Measurements from ENCODE around the gene RBMS3.
"Not testable (repeated sequence)": the region's sequence is repeated elsewhere in the genome, so short reads cannot be mapped to it uniquely, and the experiment has no call there.

Gene RBMS3

DNA sequence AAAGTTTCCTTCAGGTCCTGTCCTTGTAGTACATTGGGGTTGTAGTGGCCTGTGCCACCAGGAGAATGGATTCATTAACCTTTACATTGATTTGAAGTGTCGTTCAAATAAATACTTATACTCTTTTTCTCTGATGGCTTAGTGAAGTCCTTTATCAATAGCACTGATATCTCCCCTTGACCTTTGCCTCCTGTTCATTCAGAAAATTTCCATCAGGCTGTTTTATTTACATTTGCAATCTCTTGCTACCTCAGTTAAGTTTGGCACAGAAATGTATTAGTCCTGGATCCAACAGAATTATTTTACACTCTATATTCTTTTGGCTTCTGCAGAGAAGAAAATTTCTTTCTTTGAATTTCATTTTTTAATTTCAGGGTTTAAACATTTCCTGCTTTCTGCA is 497.0 kb downstream of the RBMS3 start:
- no peak for DNase-seq (ENCODE audit: low spot score)

GRCh38 chr3:29789686-29790085 is 508.8 kb downstream of the RBMS3 start:
- no peak for DNase-seq (ENCODE audit: low spot score)

- DNase-seq (ENCODE audit: low spot score): no peak
These were observed 515.9 kb downstream of the RBMS3 start for GRCh38 chr3:29796808-29797207.

- DNase-seq (ENCODE audit: low spot score): no peak
These were observed 521.2 kb downstream of the RBMS3 start for GRCh38 chr3:29802057-29802456.

DNA sequence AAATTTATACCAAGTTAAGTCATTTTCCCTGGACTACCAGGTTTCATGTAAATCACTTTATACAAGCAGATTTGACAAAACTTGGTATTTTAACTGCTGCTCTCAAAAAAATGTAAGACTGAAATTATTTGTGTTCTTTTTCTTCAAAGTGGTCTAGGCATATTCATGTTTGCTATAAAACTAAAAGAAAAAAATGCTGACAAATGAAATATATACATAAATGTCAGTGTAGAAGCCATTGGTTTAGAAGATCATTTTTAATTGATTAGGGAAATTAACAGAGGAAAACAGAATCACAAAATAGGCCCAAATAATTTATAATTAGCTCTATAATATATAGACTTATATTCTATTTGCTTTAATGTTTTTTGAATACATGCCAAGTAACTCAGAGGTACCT is 523.2 kb downstream of the RBMS3 start:
- no peak for DNase-seq (ENCODE audit: low spot score)

- no peak for DNase-seq (ENCODE audit: low spot score)
These were observed 524.9 kb downstream of the RBMS3 start for GRCh38 chr3:29805757-29806156.

DNA sequence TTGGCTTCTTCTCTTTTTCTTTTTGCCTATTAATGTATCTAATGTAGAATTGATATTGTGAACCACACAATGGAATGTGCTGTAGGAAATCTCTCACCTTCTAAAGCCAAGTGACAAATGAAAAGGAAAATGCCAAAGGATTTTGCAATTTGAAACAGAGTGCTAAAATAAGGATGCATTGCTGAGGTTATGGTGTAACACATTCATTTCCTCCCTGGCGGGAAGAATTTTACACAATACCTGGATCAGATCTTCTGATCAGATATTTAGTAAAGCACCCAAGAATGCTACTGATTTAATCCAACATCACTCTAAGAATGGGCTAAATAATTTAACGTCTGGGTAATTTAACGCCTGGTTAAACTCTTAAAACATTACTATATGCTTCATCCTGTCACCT is 527.5 kb downstream of the RBMS3 start:
- not testable (repeated sequence) for DNase-seq (ENCODE audit: low spot score)

GRCh38 chr3:29822071-29822470 is 541.2 kb downstream of the RBMS3 start:
- no peak for DNase-seq (ENCODE audit: low spot score)

- DNase-seq (ENCODE audit: low spot score): no peak
These were observed 542.4 kb downstream of the RBMS3 start for GRCh38 chr3:29823233-29823632.

DNA sequence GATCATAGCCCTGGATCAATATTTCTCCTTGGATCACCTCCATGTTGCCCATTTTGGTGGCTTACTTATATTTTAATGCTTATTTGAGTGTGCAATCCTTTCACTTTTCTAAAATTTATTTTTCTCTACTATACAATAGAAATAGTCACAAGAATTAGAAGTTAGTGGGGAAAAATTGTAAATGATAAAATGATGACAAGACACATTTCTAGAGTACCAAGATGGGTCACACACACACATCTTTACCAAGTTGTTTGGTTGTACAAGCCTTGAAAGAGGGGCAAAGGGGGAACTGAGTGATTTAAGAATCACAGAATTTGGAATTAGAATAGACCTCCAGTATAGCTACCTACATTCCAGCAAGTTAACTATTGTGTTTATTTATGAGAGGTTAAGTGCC is 545.8 kb downstream of the RBMS3 start:
- no peak for DNase-seq (ENCODE audit: low spot score)

DNA sequence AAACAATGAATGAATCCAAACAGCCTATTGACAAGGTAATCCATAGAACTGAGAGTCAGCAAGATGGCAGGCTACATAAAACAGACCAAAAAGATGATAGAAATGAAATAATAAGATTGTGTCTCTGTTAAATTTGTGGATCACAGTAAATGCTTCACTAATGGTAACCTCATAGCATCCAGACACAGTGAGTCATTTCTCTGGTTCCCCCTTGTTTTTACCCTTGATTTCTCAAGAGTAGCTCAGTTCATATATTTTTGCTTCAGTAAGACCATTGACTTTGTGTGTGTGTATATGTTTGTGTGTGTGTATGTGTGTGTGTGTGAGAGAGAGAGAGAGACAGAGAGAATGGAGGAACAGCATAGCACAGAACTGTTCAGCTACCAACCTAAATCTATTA is 546.9 kb downstream of the RBMS3 start:
- no peak for DNase-seq (ENCODE audit: low spot score)

DNA sequence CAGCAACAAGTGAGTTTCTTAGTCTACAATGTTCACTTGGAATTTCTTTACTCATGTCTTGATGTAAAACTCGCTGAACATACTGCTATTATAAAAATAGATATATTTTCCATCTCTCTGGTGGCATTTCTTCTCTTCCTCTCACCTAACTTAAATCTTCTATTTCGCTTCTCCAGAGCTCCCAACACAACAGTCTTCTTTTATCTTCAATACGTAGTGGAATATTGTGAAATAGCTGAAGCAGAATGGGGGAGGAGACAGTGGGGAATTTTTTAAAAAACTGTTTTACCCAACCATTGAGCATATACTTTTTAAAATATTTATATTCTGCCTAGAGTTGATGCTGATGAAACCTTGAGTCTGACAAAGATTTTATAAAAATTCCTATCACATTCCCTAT is 548.5 kb downstream of the RBMS3 start:
- no peak for DNase-seq (ENCODE audit: low spot score)

DNA sequence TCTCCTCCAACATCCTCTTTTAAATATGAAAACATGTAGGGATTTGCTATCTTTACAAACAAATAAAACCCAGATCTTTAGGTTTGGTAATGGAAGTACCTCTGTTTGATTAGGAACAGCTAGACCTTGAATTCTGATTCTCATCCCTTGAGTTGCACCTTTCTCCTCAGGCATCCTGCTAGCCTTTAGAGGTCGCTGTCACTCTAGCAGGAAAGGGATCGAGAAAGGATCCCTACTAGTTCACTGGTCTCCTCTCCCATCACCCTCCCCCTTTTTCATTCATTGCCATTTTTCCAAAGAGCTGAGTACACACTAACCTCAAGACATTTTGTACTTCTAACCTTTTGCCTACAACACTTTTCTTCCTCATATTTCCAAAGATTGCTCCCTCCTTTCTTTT is 569.8 kb downstream of the RBMS3 start:
- no peak for DNase-seq (ENCODE audit: low spot score)

GRCh38 chr3:29852767-29853166 is 571.9 kb downstream of the RBMS3 start:
- no peak for DNase-seq (ENCODE audit: low spot score)

DNA sequence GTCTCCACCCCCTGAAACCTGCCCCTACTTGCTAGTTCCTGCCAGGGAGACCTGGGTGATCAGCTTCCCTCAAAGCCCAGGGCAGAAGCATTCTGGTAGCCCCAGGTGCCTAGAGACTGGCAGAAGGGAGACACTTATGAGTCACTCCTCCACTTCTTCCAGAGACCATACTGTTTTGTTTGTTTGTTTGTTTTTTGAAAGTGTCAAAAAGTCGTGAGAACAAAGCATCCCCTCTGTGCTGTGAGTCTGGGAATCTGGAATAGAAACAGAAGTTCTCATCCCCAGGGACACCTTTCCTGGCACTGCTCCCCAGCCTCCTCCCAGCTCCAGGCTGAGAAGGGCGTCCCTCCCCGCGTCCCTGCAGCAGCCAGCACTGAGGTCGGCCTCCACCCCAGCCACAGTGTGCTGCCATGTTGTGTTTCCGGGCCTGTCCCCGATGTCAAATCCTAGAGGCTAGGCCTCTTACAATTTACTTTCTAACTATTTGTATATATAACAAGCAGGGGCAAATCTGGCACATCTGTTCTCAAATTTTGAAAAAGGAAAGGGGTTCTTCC is 573.0 kb downstream of the RBMS3 start:
- DNase-seq (ENCODE audit: low spot score): no peak

GRCh38 chr3:29854821-29855220 is 574.0 kb downstream of the RBMS3 start:
- DNase-seq (ENCODE audit: low spot score): no peak

GRCh38 chr3:29859726-29860270 is 578.9 kb downstream of the RBMS3 start:
- DNase-seq (ENCODE audit: low spot score): no peak

DNA sequence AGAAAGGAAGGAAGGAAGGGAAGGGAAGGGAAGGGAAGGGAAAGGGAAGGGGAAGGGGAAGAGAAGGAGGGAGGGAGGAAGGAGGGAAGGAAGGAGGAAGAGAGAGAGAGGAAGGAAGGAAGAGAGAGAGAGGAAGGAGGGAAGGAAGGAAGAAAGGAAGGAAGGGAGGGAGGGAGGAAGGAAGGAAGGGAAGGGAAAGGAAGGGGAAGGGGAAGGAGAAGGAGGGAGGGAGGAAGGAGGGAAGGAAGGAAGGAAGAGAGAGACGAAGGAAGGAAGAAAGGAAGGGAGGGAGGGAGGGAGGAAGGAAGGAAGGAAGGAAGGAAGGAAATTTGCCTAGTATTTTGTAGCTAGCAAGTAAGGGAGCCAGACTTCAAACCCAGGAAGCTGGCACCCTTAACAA is 583.9 kb downstream of the RBMS3 start:
- no peak for DNase-seq (ENCODE audit: low spot score)

DNA sequence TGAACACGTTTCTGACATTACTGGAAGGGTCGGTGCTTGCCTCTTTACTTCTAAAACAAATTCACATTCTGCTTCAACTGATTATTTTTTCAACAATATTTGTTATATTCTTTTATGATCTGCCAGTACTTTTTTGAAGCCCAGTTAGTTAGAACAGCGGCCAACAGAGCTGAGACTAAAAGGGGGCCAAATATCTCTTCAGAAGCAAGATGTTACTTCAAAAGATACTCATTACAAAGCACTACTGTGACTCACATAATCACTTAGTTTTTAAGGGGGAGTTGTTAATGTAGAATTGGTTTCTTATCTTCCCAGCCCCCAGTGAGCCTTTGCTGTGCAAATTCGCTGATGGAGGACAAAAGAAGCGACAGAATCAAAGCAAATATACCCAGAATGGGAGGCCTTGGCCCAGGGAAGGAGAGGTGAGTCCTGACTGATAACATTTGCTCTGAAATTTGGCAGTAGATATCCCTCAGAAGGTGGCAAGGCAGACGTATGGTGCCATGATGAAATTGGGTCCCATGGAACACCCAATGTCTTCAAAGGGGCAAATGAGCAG is 587.8 kb downstream of the RBMS3 start:
- DNase-seq (ENCODE audit: low spot score): no peak

DNA sequence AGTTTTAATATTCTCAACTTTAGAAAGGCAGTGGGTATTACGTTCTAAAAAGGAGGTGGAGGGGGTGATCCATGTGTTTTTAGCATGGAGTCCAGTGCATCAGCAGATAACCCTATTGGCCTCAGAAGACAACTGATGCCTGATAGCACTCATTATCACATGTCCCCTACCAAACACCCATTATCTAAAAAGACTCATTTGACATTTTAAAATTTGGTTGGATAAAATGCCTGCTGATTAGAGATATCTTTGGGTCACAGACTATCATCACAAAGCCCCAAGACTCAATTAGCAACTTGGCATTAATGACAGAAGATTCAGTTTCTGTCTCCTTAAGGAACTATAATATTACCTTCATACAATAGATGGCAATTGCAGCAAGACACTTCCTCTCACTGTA is 589.3 kb downstream of the RBMS3 start:
- DNase-seq (ENCODE audit: low spot score): no peak

- DNase-seq (ENCODE audit: low spot score): no peak
These were observed 590.2 kb downstream of the RBMS3 start for GRCh38 chr3:29871087-29871486.

DNA sequence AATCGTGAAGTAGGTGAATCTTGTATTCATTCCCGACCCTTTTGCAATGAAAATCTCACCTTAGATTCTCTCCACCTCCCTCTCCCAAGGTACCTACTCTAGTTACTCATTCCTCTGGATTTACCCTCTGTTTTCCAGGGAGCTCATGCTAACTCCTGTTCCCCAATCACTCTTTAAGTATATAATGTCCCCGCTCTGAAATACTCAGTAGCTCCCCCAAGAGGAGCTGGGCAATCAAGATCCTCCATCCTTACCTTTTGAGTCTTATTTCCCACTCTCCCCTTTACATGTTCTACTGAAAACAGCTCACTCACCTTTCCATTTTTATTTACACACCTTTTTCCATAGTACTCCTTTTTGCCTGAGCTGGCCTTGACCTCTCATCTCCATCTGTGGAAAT is 599.9 kb downstream of the RBMS3 start:
- no peak for DNase-seq (ENCODE audit: low spot score)

DNA sequence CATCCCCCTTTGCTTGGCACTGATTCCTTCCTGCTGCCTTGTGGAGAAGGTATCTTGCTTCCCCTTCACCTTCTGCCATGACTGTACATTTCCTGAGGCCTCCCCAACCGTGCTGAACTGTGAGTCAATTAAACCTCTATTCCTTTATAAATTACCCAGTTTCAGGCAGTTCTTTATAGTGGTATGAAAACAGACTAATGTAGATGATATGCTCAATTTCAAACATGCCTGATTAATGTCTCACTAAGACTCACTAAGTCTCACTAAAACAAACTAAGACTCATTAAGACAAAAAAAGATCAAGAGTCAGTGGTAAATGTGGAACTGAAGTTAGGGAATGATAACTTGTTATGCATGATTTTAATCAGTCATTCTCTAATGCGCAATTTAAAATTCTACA is 606.6 kb downstream of the RBMS3 start:
- DNase-seq (ENCODE audit: low spot score): no peak

GRCh38 chr3:29889215-29889614 is 608.3 kb downstream of the RBMS3 start:
- no peak for DNase-seq (ENCODE audit: low spot score)
